Thymus (tissue), 11 donors: ENCODE measurements around the gene IL22RA1. TPM values are rescaled to one million over a fixed set of nuclear protein-coding genes. Genes with fewer than 3 reads are reported as not detected.

Experiments
- DNase-seq, 9 donors: peaks; one replicate each; pipeline ENCODE4 v3.0.0-alpha.2; 2013; ENCODE audit warnings: low spot score in 9 of 9, low read depth in 6 of 9, missing footprints in 1 of 9
- H3K27ac ChIP-seq, 2 donors: one replicate each; pipeline ENCODE4 v1.5.1; 2013; ENCODE audit warnings: control low read depth in 1 of 2, low read depth in 1 of 2, low read length in 1 of 2, mild to moderate bottlenecking in 1 of 2, moderate library complexity in 1 of 2
- H3K27me3 ChIP-seq, 2 donors: one replicate each; pipeline ENCODE4 v1.5.1; 2013; ENCODE audit warnings: low read length in 1 of 2; ENCODE audit not compliant: control insufficient read depth in 2 of 2, insufficient read depth in 1 of 2
- H3K36me3 ChIP-seq, 2 donors: one replicate each; pipeline ENCODE4 v1.5.1; 2013; ENCODE audit warnings: low read length in 1 of 2, mild to moderate bottlenecking in 1 of 2, moderate library complexity in 1 of 2; ENCODE audit not compliant: control insufficient read depth in 2 of 2, insufficient read depth in 2 of 2
- H3K4me1 ChIP-seq, 2 donors: one replicate each; pipeline ENCODE4 v1.5.1; 2013; ENCODE audit warnings: low read length in 2 of 2; ENCODE audit not compliant: control insufficient read depth in 2 of 2, insufficient read depth in 2 of 2
- H3K4me3 ChIP-seq, 2 donors: one replicate each; pipeline ENCODE4 v1.5.1; 2013; ENCODE audit warnings: low read length in 2 of 2, control low read depth in 1 of 2, mild to moderate bottlenecking in 1 of 2
- H3K9me3 ChIP-seq, 2 donors: one replicate each; pipeline ENCODE4 v1.5.1; 2013; ENCODE audit warnings: low read length in 1 of 2, mild to moderate bottlenecking in 1 of 2; ENCODE audit not compliant: control insufficient read depth in 2 of 2, insufficient read depth in 1 of 2
- WGBS: extraction: QIAGEN DNeasy Blood & Tissue Kit; methylation state at CpG from one replicate; pipeline ENCODE4 v1.1.7; 2013; 5-methylcytosine and 5-hydroxymethylcytosine counted together
- polyA plus RNA-seq: library from polyadenylated mRNA; stranded (reverse); fragments of 200-250 nt; gene quantifications from one replicate; pipeline ENCODE4 v1.2.3, GENCODE V29; 2013
- total RNA-seq: library from RNA; stranded (reverse); fragments of 120-200 nt; gene quantifications from one replicate; pipeline ENCODE4 v1.2.4, GENCODE V29; 2013
- donor health status: healthy.

Gene IL22RA1
- total and polyA plus RNA-seq, 2 donors, result 0.09 TPM; not detected in 1

- Histone ChIP-seq H3K27ac (no peak overlapping the region), H3K36me3 (no peaks in the 10 kb centered on the region), H3K9me3 (no peaks in the 10 kb centered on the region), H3K27me3 (peaks cover 0 to 16% of the 10 kb centered on the region in 2 donors), H3K4me1 (no peaks in the 10 kb centered on the region), H3K4me3 (no peak overlapping the region)
- WGBS, result 80% methylated on average over 7 of the region's 7 CpGs
- DNase-seq, result no peak
Observed at GRCh38 chr1:24069817-24070216, 73.1 kb downstream of the IL22RA1 start.

Other genes starting within 250 kb of the IL22RA1 start
- 1.5 TPM for gene CNR2, start 229.8 kb downstream of the IL22RA1 start, total RNA-seq
- gene CNR2, start 229.8 kb downstream of the IL22RA1 start, polyA plus RNA-seq, result 1.8 TPM
- gene PNRC2, start 183.3 kb downstream of the IL22RA1 start, total RNA-seq, result 143 TPM
- gene PNRC2, start 183.3 kb downstream of the IL22RA1 start, polyA plus RNA-seq, result 151 TPM
- 145 TPM for gene SRSF10, start 162.8 kb downstream of the IL22RA1 start, total RNA-seq
- 106 TPM for gene SRSF10, start 162.8 kb downstream of the IL22RA1 start, polyA plus RNA-seq
- gene MYOM3, start 31.0 kb downstream of the IL22RA1 start, total RNA-seq, result 1.5 TPM
- 0.71 TPM for gene MYOM3, start 31.0 kb downstream of the IL22RA1 start, polyA plus RNA-seq
- gene IFNLR1, start 44.1 kb upstream of the IL22RA1 start, total RNA-seq, result 0.66 TPM
- gene IFNLR1, start 44.1 kb upstream of the IL22RA1 start, polyA plus RNA-seq, result 1.3 TPM
- 0.90 TPM for gene GRHL3, start 176.2 kb upstream of the IL22RA1 start, total RNA-seq
- gene GRHL3, start 176.2 kb upstream of the IL22RA1 start, polyA plus RNA-seq, result 3.2 TPM